Smooth muscle cell (in vitro differentiated cells): ENCODE measurements around the gene AFM. TPM values are rescaled to one million over a fixed set of nuclear protein-coding genes. Genes with fewer than 3 reads are reported as not detected.
A peak's percentile ranks its signal among the peaks of the same experiment; 100 is the strongest.

ENCODE experiments used
- DNase-seq: peaks from one replicate; lab custom pipeline; 2025; ENCODE audit not compliant: unreplicated experiment; lab: John Stamatoyannopoulos, UW
- H2AFZ ChIP-seq: fragments of 200-600 bp; sonication (generic); 2 replicates; pipeline ENCODE4 v1.6.0; 2016; ENCODE audit warnings: antibody characterized with exemption, low read depth, mild to moderate bottlenecking
- H3F3A ChIP-seq: fragments of 200-600 bp; sonication (generic); 2 replicates; pipeline ENCODE4 v1.6.0; 2017; ENCODE audit warnings: antibody characterized with exemption, low read depth
- H3K27ac ChIP-seq: fragments of 200-600 bp; sonication (generic); 2 replicates; pipeline ENCODE4 v1.5.1; 2016; ENCODE audit warnings: low read depth, mild to moderate bottlenecking
- H3K27me3 ChIP-seq: fragments of 200-600 bp; sonication (generic); 2 replicates; pipeline ENCODE4 v1.6.1; 2016; ENCODE audit warnings: low read depth, mild to moderate bottlenecking
- H3K36me3 ChIP-seq: fragments of 200-600 bp; sonication (generic); 2 replicates; pipeline ENCODE4 v1.5.1; 2016; ENCODE audit warnings: low read depth
- H3K4me1 ChIP-seq: fragments of 200-600 bp; sonication (generic); 2 replicates; pipeline ENCODE4 v1.5.1; 2016; ENCODE audit warnings: low read depth
- H3K4me2 ChIP-seq: fragments of 200-600 bp; sonication (generic); 2 replicates; pipeline ENCODE4 v1.6.0; 2016; ENCODE audit warnings: mild to moderate bottlenecking
- H3K4me3 ChIP-seq: fragments of 200-600 bp; sonication (generic); 2 replicates; pipeline ENCODE4 v1.5.1; 2016; ENCODE audit warnings: mild to moderate bottlenecking
- H3K79me2 ChIP-seq: fragments of 200-600 bp; sonication (generic); 2 replicates; pipeline ENCODE4 v1.6.0; 2016; ENCODE audit warnings: low read depth, mild to moderate bottlenecking
- H3K9ac ChIP-seq: fragments of 200-600 bp; sonication (generic); 2 replicates; pipeline ENCODE4 v1.6.0; 2016; ENCODE audit warnings: low read depth
- H3K9me3 ChIP-seq: fragments of 200-600 bp; sonication (generic); replicated peaks from 2 replicates; pipeline ENCODE4 v1.5.1; 2016; ENCODE audit warnings: low read depth
- H4K20me1 ChIP-seq: fragments of 200-600 bp; sonication (generic); 2 replicates; pipeline ENCODE4 v1.6.0; 2016; ENCODE audit warnings: low read depth
- CTCF ChIP-seq: fragments of 200-600 bp; sonication (generic); IDR thresholded peaks from 2 replicates; pipeline ENCODE4 v1.5.1; 2017; ENCODE audit warnings: borderline replicate concordance, mild to moderate bottlenecking, antibody characterized with exemption; ENCODE audit not compliant: insufficient read depth, poor library complexity, severe bottlenecking
- WGBS: methylation state at CpG from one replicate; pipeline ENCODE4 v1.1.7; 2016; ENCODE audit warnings: low lambda C conversion rate; 5-methylcytosine and 5-hydroxymethylcytosine counted together
- polyA plus RNA-seq: library from polyadenylated mRNA; unstranded; fragments of >200 nt; fragmentation: Nextera tagmentation; extraction: Ambion mirVana; gene quantifications from 2 replicates; pipeline ENCODE4 v1.2.1, GENCODE V29; 2016
- total RNA-seq: library from RNA; depleted of rRNA; stranded (reverse); fragments of >200 nt; gene quantifications from 2 replicates; pipeline ENCODE4 v1.2.3, GENCODE V29; 2014

Gene AFM
- total RNA-seq (not detected in 2 replicates), polyA plus RNA-seq (not detected in 2 replicates)

GRCh38 chr4:73481358-73481757 is at the start of gene AFM:
TSS of gene AFM (plus strand) at chr4:73481745. CDS start at chr4:73481776, 31 bp downstream.
- Histone ChIP-seq H3K9me3 (no peaks in the 10 kb centered on the region), H3F3A (no peaks in the 10 kb centered on the region), H3K79me2 (no peaks in the 10 kb centered on the region), H4K20me1 (no peaks in the 10 kb centered on the region), H3K36me3 (no peaks in the 10 kb centered on the region), H3K27ac (no peak within 1 kb of the TSS), H3K9ac (no peak within 1 kb of the TSS), H2AFZ (no peak within 1 kb of the TSS), H3K4me3 (no peak within 1 kb of the TSS), H3K27me3 (no peaks in the 10 kb centered on the region), H3K4me1 (no peaks in the 10 kb centered on the region), H3K4me2 (no peak within 1 kb of the TSS)
- WGBS, result 48% methylated on average over 2 of the region's 2 CpGs
- TF ChIP-seq CTCF, result no peak
- no peak for DNase-seq

- TF ChIP-seq CTCF, result no peak
- Histone ChIP-seq H3K79me2 (no peaks in the 10 kb centered on the region), H3K4me2 (no peak overlapping the region), H3F3A (no peaks in the 10 kb centered on the region), H3K27ac (no peak overlapping the region), H3K36me3 (no peaks in the 10 kb centered on the region), H3K27me3 (no peaks in the 10 kb centered on the region), H3K4me3 (no peak overlapping the region), H4K20me1 (no peaks in the 10 kb centered on the region), H3K9ac (no peak overlapping the region), H3K9me3 (no peaks in the 10 kb centered on the region), H3K4me1 (no peaks in the 10 kb centered on the region), H2AFZ (no peak overlapping the region)
- WGBS, result 57% methylated on average over 1 of the region's 1 CpG
- no peak for DNase-seq
Measured at GRCh38 chr4:73431813-73432168, 49.8 kb upstream of the AFM start.

- no peaks in the 10 kb centered on the region for H3K9me3 ChIP-seq
- no peaks in the 10 kb centered on the region for H3K36me3 ChIP-seq
- no peaks in the 10 kb centered on the region for H3K4me1 ChIP-seq
- peak overlapping the region; percentile 39 for H2AFZ ChIP-seq
- H3K4me2 ChIP-seq, result no peak overlapping the region
- no peak overlapping the region for H3K4me3 ChIP-seq
- H3F3A ChIP-seq, result no peaks in the 10 kb centered on the region
- H3K27me3 ChIP-seq, result no peaks in the 10 kb centered on the region
- 71% methylated on average over 5 of the region's 5 CpGs for WGBS
- DNase-seq, result no peak
- no peak overlapping the region for H3K27ac ChIP-seq
- TF ChIP-seq CTCF, result no peak
- H3K79me2 ChIP-seq, result no peaks in the 10 kb centered on the region
- no peak overlapping the region for H3K9ac ChIP-seq
- H4K20me1 ChIP-seq, result no peaks in the 10 kb centered on the region
Measured at GRCh38 chr4:73432169-73433000, 49.2 kb upstream of the AFM start.

- Histone ChIP-seq H4K20me1 (no peaks in the 10 kb centered on the region), H3K27ac (no peak overlapping the region), H3F3A (no peaks in the 10 kb centered on the region), H3K27me3 (no peaks in the 10 kb centered on the region), H3K9me3 (no peaks in the 10 kb centered on the region), H3K4me3 (no peak overlapping the region), H3K4me1 (no peaks in the 10 kb centered on the region), H3K9ac (no peak overlapping the region), H3K4me2 (no peak overlapping the region), H2AFZ (no peak overlapping the region), H3K79me2 (no peaks in the 10 kb centered on the region), H3K36me3 (no peaks in the 10 kb centered on the region)
- DNase-seq, result no peak
- TF ChIP-seq CTCF, result no peak
- 73% methylated on average over 2 of the region's 2 CpGs for WGBS
Measured at GRCh38 chr4:73433140-73433539, 48.4 kb upstream of the AFM start.
